AG04450 (cell line): ENCODE results near the gene TMEM116. TPM values are rescaled to one million over a fixed set of nuclear protein-coding genes. Genes with fewer than 3 reads are reported as not detected.

Experiments
- CTCF ChIA-PET: fragments of 300-600, 350-600 bp; formaldehyde crosslinking; extraction: SDS; loops from one replicate; lab custom pipeline; 2022; ENCODE audit warnings: antibody characterized with exemption, inconsistent platforms; lab: Charles Lee
- POLR2A ChIA-PET: fragments of 350-600 bp; formaldehyde crosslinking; extraction: SDS; loops from one replicate; lab custom pipeline; 2021; ENCODE audit warnings: antibody characterized with exemption, inconsistent platforms; lab: Yijun Ruan, JAX
- DNase-seq: peaks from one replicate; pipeline ENCODE4 v3.0.0-alpha.2; 2011; ENCODE audit warnings: low read depth, low spot score
- H3K27ac ChIP-seq: one replicate; pipeline ENCODE4 v1.5.1; 2012; ENCODE audit warnings: low read depth, low read length, control low read depth
- H3K27me3 ChIP-seq: one replicate; pipeline ENCODE4 v1.6.0; 2012; ENCODE audit warnings: low read length; ENCODE audit not compliant: control insufficient read depth, insufficient read depth
- H3K4me3 ChIP-seq: 2 replicates; pipeline ENCODE4 v1.5.1; 2011; ENCODE audit warnings: mild to moderate bottlenecking, low read depth, low read length, control low read depth
- H3K9me3 ChIP-seq: 2 replicates; pipeline ENCODE4 v1.5.1; 2012; ENCODE audit warnings: low read length; ENCODE audit not compliant: control insufficient read depth, insufficient read depth
- polyA plus RNA-seq: library from polyadenylated mRNA; depleted of rRNA; stranded (reverse); fragments of >200 nt; gene quantifications from 2 replicates; pipeline ENCODE4 v1.2.3, GENCODE V29; 2011
- TF ChIP-seq, protein P1 (sequence below): IDR thresholded peaks from 2 replicates; pipeline ENCODE4 v1.5.1; 2011; ENCODE audit warnings: low read depth, low read length, control low read depth, inconsistent platforms

TMEM116 gene
- polyA plus RNA-seq, 1 experiment = 11.1 TPM

DNA sequence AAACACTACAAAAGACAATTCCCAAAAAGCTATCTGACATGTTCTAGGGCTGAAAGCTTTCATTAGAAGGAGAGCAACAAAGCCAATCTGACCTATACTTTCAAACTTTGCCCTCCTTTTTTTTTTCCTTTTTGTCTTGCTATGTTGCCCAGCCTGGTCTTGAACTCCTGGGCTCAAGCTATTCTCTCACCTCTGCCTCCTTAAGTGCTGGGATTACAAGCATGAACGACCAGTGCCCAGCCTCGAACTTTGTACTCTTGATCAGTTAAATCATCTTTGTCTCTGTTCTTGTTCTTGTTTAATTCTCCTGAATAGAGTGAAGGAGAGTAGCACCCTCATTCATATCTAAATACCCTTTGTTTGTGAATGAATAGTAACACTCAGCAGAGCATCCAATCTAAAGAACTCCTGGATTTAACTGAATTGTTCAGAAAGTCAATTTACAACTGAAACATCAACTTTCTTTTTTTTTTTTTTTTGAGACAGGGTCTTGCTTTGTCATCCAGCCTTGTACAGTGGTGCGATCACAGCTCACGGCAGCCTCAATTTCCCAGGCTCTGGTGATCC, 22.3 kb upstream of the TMEM116 start:
- Histone ChIP-seq H3K4me3 (no peak overlapping the region), H3K27ac (no peak overlapping the region), H3K27me3 (no peaks in the 10 kb centered on the region), H3K9me3 (no peaks in the 10 kb centered on the region)
- POLR2A ChIA-PET = interaction anchor here (0.6 kb wide), 1 partner anchor 15 kb away, joined by 3 read pairs; no protein-coding TSS in a partner anchor
- CTCF ChIA-PET = no interaction called here
- DNase-seq = no peak
- TF ChIP-seq, protein P1, sequence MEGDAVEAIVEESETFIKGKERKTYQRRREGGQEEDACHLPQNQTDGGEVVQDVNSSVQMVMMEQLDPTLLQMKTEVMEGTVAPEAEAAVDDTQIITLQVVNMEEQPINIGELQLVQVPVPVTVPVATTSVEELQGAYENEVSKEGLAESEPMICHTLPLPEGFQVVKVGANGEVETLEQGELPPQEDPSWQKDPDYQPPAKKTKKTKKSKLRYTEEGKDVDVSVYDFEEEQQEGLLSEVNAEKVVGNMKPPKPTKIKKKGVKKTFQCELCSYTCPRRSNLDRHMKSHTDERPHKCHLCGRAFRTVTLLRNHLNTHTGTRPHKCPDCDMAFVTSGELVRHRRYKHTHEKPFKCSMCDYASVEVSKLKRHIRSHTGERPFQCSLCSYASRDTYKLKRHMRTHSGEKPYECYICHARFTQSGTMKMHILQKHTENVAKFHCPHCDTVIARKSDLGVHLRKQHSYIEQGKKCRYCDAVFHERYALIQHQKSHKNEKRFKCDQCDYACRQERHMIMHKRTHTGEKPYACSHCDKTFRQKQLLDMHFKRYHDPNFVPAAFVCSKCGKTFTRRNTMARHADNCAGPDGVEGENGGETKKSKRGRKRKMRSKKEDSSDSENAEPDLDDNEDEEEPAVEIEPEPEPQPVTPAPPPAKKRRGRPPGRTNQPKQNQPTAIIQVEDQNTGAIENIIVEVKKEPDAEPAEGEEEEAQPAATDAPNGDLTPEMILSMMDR = no peak

DNA sequence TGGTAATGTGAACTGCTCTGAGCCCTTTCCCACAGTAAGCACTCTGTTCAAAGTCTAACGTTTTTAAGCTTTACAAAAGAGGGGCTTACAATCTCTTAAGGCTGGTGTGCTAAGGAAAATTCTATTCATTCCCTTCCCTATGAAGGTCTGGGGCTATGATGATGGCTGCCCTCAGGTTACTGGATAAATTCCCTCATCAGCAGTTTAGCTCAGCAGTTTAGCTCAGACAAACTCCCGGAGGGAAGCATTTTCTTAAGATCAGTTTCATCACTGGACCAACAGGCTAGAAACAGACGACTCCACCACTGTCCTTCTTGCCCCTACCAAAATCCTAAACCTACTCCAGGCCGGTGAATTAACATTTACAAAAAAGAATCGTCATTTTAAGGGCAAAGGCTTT, 19.3 kb upstream of the TMEM116 start:
- Histone ChIP-seq H3K27ac (no peak overlapping the region), H3K9me3 (no peaks in the 10 kb centered on the region), H3K4me3 (no peak overlapping the region), H3K27me3 (no peaks in the 10 kb centered on the region)
- DNase-seq = no peak
- ChIA-PET POLR2A (no interaction called here), CTCF (interaction anchor here (0.6 to 1.3 kb wide), 2 partner anchors 12 to 44 kb away, joined by 3 read pairs; no protein-coding TSS in a partner anchor)
- TF ChIP-seq, protein P1 = no peak

DNA sequence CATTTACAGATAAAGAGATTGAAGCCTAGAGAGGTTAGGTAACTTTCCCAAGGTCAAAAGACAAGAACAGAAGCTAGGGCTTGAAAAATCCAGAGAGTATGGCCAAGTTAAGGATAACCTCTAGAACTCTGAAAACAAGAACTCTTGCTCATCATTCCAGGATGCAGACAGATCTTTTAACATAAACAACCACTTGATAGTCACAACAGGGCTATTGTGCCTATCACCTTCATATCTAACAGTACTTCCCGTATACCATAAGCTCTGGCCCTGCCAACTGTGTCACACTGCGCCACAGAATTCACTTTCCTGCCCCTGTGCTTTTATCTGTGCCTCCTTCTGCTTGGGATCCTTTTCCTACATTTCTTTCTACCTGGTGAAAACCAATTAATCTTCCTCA, 18.5 kb upstream of the TMEM116 start:
- Histone ChIP-seq H3K27me3 (no peaks in the 10 kb centered on the region), H3K9me3 (no peaks in the 10 kb centered on the region), H3K4me3 (no peak overlapping the region), H3K27ac (no peak overlapping the region)
- ChIA-PET CTCF (interaction anchor here (0.7 kb wide), 1 partner anchor 87 kb away, joined by 3 read pairs; no protein-coding TSS in a partner anchor), POLR2A (no interaction called here)
- TF ChIP-seq, protein P1 = no peak
- no peak for DNase-seq

DNA sequence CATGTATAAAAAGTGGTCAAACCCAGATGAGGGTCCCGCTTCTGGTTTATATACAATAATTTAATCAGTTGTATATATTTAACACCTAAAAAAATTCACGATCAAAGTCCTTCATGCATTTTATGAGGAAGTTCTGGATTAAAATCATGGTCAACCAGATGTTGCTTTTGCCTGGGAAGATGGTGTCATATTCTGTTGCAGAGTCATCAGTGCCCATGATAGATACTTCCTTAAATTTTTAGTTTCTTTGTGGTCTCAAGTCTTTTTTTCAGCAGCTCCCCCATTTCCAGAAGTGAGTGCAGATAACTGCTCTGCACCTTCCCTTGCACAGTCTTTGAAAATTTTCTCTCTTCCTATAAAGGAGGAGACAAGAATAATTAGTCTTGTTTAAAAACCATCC, 16.3 kb upstream of the TMEM116 start:
- Histone ChIP-seq H3K4me3 (no peak overlapping the region), H3K27ac (no peak overlapping the region), H3K9me3 (no peaks in the 10 kb centered on the region), H3K27me3 (no peaks in the 10 kb centered on the region)
- no peak for DNase-seq
- TF ChIP-seq, protein P1 = no peak
- ChIA-PET POLR2A (no interaction called here), CTCF (interaction anchor here (0.5 kb wide), 1 partner anchor 356 kb away, joined by 4 read pairs; no protein-coding TSS in a partner anchor)

DNA sequence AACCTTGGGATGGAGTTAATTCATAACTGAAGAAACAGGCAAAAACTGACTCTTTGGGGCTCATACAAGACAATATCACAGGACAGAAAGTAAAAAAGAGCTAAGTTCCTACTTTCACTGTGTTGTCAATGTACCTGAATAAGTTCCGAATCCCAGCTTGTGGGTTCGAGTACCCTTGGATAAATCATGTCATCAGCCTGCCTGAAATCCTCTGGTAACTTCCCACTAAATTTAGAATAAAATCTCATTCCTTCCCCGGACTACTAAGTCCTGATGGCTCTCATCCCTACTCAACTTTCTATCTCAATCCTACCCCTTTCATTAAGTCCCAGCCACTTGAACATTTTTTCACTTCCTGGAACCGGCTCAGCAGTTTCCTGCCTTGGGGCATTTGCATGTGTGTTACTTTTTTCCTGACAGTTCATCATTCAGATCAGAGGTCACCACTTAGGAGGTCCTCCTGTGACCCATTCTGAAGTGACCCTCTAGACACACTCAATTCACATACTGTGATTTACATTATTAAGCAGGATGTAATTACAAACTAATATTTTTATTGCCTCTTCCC, 12.9 kb upstream of the TMEM116 start:
- ChIA-PET POLR2A (no interaction called here), CTCF (no interaction called here)
- no peak for DNase-seq
- Histone ChIP-seq H3K27ac (no peak overlapping the region), H3K4me3 (no peak overlapping the region), H3K27me3 (no peaks in the 10 kb centered on the region), H3K9me3 (no peaks in the 10 kb centered on the region)
- TF ChIP-seq, protein P1 = no peak
